ENCODE data around the gene BTD. TPM values are rescaled to one million over a fixed set of nuclear protein-coding genes. Genes with fewer than 3 reads are reported as not detected.
A peak's percentile ranks its signal among the peaks of the same experiment; 100 is the strongest.
"Not testable (repeated sequence)": the region's sequence is repeated elsewhere in the genome, so short reads cannot be mapped to it uniquely, and the experiment has no call there.

The BTD gene
- polyA plus RNA-seq, 1 donor: 21.6 TPM

DNA sequence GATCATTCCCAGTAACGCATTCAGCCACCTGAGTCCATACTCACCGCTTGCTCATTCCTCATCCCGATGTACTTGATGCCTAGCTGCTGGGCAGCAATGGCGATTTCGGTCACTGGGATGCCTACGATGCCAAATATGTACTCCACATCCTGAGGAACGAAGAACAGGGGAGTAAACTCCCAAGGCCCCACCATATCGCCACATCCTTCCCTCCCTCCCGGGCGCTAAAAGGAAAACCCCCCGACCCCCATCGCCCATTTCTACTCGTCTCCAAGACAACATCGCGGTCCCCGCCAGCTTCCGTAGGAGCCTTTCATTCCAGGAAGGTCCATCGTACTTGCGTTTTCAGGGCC, 523 bp upstream of the BTD start:
- DNase-seq: no peak

DNA sequence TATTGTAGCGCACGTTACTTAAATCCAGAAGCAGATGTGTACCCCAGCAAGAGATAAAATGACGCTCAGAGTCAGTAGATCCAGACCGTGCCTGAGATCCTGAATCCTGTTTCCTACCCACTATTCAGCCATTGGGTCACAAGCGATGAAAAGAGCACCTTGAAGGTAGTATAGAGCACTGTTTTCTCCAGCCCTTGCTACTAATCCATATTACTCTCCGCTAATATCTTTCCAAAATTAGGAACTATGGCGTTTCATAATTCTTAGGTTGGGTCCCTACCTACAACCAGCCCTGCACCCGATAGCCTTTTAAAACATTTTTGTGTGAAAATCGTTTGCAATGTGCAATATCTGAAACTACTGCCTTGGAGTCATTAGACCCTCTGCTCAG, 596 bp downstream of the BTD start:
- DNase-seq: no peak

DNA sequence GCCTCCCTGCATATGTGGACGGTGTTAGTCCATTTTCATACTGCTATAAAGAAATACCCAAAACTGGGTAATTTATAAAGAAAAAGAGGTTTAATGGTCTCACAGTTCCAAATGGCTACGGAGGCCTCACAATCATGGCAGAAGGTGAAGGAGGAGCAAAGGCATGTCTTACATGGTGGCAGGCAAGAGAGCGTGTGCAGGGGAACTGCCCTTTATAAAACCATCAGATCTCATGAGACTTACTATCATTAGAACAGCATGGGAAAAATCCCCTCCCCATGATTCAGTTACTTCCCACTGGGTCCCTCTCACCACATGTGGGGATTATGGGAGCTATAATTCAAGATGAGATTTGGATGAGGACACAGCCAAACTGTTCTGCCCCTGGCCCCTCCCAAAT, 1.3 kb downstream of the BTD start:
- not testable (repeated sequence) for DNase-seq

DNA sequence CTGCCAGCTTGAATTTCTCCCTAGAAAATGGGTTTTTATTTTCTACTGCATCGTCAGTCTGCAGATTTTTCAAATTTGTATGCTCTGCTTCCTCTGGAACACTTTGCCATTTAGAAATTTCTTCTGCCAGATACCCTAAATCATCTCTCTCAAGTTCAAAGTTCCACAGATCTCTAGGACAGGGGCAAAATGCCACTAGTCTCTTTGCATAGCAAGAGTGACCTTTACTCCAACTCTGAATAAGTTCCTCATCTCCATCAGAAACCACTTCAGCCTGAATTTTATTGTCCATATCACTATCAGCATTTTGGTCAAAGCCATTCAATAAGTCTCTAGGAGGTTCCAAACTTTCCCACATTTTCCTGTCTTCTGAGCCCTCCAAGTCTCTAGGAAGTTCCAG, 3.0 kb downstream of the BTD start:
- DNase-seq: not testable (repeated sequence)

DNA sequence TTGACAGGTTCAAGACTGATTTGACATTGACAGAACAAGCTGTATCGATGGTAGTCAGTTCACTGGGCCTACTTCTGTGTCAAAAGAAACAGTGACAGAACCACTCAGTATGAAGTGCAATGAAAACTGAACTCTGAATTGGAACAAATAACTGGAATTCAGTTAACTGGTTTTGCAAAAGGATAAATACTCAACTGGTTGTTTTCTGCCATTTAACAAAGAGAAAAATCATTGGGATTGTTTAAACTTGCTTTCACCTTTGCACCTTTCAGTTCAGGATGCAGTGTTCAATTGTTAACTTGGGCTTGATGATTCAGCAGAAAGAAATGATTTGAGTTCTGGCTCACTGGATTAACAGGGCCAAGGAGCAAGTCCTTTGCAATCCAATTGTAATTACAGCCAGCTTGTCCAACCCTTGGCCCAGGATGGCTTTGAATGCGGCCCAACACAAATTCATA, 4.9 kb downstream of the BTD start:
- DNase-seq: no peak

DNA sequence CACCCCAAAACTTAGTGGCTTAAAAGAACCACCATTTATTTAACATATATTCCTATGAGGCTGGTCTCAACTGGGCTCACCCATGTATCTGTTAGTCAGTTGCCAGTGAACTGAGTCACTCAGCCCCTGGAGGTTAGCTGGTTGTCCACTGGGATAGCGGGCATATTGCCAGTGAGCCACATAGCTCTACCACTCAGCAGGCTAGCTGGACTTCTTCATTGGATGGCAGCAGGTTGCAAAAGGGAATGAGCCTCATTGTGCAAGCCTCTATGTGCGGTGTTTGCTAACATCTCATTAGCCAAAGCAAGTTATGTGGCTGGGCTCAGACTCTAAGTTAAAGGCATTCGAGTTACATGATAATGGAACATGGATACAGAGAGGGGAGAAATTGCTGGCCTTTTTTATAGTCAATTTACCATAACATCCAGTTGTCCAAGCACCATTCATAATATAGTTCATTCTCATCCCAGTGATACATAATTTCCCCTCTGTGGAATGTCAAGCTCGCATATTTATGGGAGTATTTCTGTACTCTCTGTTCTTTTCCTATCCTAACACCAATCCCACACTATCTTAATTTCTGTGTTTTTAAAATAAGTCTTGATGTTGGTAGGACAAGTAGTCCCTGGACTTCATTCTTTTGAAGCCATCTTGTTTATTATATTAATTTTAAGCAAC, 8.7 kb downstream of the BTD start:
- DNase-seq: no peak

DNA sequence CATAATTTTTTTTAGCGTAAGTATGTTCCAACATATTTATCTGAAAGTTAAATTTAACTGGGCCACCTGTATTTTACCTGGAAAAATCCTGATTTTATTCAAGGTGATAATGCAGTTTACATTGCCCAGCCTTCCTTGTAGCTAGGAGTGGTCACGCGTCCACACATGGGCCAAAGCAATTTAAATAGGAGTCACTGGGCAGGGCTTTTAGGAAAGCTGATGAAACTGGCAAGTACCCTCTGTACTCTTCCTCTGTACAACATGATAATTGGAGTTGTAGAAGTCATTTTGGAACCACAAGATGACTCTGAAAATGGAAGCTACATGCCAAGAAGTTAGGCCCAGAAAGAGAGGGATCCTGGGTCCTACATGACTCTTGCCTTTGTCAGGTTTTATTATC, 9.5 kb downstream of the BTD start:
- no peak for DNase-seq

DNA sequence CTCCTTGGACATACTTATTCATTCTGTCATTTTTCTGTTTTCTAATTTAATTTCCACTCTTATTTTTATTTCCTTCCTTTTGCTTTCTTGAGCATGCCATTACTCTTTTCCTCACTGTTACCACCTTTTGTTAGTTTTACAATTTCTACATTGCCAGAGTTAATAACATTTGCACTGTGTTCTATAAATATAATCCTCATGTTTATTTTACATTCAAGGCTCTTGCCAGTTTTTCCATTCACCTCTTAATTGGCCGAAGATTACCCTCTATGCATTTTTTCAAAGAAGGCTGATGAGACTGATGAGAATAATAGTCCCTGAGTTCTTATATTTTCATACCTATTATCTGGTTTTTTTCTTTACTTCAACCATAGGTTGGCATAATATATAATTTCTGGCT, 10.5 kb downstream of the BTD start:
- DNase-seq: no peak

DNA sequence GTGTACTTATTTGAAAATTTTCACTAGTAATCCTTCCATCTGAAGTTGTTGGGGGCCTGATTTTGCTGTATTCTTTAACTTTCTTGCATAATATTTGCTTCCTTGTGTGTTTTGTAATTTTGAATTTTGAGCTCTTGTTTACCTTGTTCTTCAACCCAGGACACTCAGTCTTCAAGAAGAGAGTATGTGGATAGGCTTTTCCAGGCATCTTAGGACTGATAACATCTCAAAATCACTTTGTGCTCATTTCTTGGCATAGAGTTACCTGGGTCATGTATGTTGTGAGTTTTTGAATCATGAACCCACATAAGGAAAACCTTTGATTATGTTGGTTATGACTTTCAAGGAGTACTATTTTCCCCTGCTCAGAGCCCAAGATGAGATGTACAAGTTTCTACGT, 13.4 kb downstream of the BTD start:
- no peak for DNase-seq

DNA sequence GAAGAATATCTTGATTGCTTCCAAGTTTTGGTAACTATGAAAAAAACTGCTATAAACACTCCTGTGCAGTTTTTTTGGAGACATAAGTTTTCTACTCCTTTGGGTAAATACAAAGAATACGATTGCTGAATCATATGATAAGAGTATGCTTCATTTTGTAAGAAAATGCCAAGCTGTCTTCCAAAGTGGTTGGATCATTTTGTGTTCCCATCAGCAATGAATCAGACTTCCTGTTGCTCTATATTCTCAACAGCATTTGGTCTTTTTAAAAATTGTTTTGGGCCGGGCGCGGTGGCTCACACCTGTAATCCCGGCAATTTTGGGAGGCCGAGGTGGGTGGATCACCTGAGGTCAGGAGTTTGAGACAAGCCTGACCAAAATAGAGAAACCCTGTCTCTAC, 14.5 kb downstream of the BTD start:
- DNase-seq: no peak

DNA sequence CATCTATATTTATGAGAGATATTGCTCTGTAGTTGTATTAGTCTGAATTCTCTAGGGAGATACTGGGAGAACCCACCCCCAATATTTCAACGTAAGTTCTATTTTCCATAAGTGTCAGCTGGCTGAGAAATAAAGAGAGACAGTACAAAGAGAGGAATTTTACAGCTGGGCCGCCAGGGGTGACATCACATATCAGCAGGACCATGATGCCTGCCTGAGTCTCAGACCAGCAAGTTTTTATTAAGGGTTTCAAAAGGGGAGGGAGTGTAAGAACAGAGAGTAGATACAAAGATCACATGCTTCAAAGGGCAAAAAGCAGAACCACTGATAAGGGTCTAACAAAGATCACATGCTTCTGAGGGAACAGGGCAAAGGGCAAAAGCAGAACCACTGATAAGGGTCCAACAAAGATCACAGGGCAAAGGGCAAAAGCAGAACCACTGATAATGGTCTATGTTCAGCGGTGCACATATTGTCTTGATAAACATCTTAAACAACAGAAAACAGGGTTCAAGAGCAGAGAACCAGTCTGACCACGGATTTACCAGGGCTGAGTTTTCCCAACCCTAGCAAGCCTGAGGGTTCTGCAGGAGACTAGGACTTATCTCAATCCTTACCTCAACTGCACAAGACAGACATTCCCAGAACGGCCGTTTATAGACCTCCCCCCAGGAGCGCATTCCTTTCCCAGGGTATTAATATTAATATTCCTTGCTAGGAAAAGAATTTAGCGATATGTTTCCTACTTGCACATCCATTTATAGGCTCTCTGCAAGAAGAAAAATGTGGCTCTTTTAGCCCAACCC, 18.3 kb downstream of the BTD start:
- DNase-seq: not testable (repeated sequence)

DNA sequence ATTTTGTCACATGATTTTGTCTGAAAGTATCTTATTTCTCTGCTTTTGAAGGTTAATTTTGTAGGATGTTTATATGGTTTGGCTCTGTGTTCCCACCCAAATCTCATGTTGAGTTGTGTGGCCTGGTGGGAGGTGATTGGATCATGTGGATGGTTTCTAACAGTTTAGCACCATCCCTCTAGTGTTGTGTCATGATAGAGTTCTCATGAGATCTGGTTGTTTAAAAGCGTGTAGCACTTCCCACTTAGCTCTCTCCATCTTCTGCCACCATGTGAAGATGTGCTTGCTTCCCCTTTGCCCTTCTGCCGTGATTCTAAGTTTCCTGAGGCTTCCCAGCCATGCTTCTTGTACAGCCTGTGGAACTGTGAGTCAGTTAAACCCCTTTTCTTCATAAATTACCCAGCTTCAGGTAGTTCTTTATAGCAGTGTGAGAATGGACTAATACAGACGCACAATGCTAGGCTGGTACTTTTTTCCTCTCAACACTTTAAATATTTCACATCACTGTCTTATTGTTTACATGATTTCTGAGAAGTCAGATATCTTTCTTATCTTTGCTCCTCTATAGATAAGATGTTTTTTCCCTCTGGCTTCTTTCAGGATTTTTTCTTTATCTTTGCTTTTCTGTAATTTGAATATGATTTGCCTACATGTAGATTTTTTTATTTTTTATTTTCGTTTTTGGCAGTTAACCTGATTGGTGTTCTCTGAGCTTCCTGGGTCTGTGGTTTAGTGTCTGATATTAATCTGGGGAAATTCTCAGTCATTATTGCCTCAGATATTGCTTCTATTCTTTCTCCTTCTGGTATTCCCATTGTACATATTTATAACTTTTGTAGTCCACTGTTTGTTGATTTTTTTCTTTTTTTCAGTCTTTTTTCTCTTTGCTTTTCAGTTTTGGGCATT, 22.2 kb downstream of the BTD start:
- no peak for DNase-seq

DNA sequence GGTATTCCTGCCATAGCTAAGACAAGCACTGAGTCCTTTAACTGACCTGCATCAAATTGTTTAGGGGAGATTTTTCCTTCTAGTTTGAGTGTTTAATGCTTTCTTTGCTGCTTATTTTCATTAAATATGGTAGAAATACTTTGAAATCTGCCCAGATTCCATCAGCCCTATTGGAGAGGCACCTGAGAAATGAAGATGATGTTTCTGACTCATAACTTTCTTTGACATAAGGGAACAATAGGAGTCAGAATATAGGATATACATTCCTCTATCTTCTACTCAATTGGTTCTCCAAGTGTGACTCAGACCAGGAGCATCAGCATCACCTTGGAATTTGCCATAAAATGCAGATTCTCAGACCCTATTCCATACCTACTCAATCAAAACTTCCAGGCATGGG, 27.4 kb downstream of the BTD start:
- no peak for DNase-seq

DNA sequence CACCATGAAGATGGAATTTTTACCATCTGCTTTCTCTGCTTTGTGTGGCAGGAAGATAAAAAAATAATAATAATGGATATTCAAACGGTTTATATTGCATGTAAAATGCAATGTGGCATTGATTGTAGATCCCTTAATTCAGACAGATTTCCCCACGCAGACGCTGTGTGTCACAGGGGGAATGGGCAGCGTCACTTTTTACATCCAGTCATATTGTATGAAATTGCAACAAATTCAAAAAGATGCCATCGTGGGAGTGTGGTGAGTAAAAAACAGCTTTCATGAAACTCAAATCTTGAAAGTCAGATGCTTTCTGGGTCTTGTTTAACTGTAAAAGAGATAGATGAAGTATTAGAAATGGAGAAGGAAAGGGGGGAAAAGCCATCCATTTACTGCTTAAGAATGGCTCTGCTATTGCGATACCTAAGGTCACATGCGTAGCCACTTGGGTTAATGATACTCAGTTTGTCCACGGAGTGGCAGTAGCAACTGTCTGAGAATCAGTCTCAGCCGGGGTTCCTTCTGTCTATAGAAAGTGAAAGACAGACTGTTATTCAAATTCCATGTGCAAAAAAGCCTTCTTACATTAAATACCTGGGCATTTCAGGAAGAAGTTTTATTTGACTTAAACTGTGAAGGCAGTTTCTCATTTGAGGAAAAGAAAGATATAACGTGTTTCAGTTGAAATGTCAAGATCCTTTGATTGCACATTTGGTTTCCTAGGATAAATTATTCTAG, 28.5 kb downstream of the BTD start:
- DNase-seq: peak; percentile 62

DNA sequence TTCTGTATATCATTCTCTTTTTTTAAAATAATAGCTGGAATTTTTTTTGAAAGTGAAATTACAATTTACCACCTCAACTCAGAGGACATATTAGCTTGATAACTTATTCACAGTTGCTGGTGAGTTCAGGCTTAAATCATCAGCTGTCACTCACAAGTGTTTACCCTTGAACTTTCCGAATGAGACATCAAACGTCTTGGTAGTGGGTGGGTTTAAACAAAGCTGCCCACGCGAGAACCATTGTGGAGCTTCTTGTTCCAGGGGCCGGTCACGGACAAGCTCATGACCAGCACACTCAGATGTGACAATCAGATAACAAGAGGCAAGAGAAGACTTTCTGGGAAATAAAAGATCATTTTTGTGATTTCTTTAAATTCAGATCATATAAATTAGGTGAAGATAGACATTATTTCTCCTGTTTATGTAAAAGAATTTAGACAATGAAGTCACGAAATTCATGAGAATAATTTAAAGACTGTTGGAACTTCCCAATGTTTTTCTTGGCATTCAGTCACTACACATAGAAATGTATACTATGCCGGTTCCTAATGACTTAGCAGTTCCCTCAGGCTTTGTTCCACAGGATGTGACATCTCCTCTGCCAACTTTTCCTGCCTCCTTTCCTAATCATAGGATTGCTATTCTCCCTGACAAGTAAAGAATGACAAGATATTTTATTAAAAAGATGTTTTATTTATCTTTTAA, 29.3 kb downstream of the BTD start:
- DNase-seq: peak; percentile 50

DNA sequence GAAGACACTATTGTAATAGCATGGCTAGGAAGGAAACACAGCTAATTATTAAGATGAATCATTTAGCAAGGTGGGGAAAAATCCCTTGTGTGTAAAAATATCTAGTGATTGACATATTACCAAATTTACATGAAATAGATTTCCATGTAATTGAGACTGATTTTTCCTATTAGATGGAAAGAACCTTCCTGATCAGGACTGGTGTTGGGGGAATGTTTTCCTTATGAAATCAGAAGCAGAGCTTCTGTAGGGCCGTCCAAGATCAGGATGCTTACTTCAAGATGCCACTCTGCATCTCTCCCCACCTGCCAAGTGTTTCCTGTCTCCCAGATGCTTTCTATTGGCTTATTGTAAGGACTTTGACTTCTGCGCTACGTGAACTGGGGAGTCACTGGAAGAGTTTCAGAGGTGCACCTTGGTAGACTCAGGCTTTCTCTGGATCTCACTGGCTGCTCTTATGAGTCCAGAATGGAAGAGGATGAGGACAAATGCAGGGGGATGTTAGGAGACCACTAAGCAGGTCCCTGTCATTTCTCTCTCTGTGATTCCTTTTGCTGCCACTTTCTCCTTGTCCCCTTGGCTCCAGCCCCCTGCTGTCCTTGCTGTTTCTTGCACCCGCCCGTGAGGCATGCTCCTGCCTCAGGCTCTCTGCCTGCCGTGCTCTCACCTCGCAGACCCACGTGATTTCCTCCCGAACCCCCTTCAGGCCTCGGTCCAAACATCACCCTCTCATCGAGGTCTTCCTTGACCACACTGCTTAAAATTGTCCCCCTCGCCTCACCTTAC, 30.1 kb downstream of the BTD start:
- no peak for DNase-seq

DNA sequence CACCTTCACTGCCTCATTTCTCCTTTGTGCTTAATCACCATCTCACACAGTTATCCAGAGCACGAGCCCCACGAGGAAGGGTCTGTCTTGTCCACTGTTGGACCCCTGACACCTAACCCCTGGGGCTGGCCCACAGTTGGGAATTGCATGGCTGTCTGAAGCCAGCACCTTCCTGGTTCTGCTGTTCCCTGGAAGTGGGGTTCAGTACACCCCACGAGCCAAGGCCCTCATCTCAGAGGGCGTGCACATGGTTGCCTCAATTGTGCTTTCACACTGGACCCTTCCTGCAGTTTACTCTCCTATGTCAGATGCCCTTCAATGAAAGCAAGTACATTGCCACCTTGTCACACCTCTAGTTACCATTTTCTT, 30.7 kb downstream of the BTD start:
- DNase-seq: no peak

DNA sequence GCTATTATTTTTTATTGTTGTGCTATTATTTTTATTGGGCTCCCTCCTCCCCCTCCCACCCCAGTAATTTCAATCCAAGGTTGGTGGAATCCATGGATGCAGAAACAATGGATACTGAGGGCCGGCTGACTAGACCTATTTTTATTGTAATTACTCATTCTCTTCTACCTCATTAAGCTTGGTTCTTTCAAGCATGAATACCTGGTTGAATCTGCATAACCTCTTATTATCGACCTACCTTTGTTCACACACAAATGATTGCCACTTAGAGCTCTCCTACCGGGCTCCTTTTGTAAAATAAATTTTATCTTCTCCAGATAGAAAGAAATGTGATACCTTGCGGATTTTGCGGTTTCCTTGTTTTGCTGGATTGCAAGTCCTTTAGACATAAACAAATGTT, 31.6 kb downstream of the BTD start:
- no peak for DNase-seq

DNA sequence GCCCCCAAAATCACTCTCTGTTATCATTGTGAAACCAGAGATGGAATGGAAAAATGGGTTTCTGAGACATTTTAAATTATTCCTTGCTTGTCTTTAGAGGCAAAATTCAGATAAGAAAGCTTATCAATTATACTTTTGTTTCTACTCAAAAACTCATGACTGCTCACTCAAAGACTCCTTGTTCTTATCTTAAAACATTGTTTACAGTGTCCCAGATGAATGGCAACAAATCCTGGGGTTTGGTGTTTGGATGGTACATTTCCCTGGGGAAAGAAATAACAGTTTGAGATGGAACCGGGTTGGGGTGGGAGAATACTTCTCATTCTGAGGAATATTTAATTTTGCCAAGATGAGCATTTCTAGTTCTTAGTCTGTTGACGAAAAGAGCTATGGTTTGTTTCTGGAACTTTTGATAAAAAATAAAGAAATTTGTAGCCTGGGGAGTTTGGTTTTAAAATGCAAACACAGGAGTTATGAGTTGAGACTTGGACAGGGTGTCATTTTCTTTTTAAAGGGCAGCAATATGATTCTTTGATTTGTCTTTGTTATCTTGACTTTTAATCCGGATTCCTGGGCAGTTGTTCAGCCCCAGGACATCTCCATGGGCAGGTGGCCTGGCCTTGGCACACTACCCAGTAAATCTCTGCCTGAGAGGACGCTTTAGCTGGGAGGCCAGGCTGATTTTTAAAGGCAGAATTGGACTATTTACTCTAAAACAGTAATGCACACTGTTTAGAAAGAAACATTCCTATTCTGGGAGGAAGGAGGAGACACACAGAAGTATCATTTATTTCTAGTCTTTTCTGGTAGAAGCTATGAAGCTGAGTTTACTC, 32.4 kb downstream of the BTD start:
- no peak for DNase-seq

DNA sequence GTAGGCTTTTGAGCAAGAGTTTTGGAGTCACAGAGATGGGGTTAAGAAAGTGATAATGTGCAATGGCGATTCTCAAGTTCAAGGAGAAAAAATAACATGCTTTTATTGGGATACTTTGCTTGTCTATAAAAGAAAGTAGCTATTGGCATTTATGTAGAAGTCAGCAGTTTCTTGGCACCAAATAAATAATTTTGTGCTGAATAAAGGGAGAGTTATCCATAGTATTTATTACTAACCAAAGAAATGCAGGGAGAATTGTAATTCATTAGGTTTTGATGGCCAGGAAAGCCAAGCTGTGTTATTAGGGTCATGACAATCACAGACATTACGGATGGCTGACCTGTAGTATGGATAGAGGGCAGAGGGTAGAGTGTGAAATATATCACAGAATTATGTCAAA, 33.1 kb downstream of the BTD start:
- no peak for DNase-seq
